ENCODE data around the gene ARID1B.

ARID1B gene

GRCh38 chr6:157203312-157203744 is 426.1 kb downstream of the ARID1B start:
- DNase-seq = no peak

DNA sequence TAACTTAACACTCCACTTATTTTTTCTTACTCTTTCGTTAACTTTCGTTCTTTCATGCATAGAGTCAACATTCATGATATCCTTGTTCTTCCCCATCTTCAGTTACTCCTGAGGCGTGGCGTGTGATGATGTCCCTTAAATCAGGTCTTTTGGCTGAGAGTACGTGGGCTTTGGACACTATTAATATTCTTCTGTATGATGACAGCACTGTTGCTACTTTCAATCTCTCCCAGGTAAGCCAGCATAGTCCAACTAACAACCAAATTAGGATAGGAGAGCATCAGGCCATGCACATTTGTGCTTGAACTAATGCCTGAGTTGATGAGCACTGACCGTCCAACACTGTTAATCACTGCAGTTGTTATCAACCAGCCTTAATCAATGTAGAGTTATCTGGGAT is 426.6 kb downstream of the ARID1B start:
- DNase-seq = no peak

- DNase-seq = no peak
These were observed 428.5 kb downstream of the ARID1B start for GRCh38 chr6:157205473-157206358.

GRCh38 chr6:157206359-157206815 is 429.2 kb downstream of the ARID1B start:
- DNase-seq = no peak

GRCh38 chr6:157207521-157208076 is 430.4 kb downstream of the ARID1B start:
- no peak for DNase-seq

DNA sequence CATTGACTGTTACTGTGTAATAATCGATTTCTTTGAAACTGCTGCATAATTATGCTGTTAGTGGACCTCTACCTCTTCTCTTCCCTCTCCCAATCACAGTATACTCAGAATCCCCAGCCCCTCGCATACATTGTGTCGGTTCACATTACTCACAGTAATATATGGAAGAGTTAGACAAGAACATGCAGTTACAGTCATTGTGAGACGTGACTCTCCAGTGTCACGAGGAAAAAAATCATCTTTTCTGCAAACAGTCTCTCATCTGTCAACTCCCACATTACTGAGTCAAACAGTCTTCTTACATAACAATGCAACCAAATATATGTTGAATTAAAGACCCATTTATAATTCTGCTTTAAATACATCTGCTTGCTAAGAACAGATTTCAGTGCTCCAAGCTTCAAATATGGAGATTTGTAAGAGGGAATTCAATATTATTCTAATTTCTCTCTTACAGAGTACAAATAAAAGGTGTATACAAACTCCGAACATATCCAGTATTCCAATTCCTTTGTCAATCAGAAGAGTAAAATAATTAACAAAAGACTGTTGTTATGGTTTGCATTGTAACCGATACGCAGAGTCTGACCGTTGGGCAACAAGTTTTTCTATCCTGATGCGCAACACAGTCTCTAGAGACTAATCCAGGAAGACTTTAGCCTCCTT is 432.8 kb downstream of the ARID1B start:
- no peak for DNase-seq

GRCh38 chr6:157210954-157211353 is 433.8 kb downstream of the ARID1B start:
- DNase-seq = no peak

DNA sequence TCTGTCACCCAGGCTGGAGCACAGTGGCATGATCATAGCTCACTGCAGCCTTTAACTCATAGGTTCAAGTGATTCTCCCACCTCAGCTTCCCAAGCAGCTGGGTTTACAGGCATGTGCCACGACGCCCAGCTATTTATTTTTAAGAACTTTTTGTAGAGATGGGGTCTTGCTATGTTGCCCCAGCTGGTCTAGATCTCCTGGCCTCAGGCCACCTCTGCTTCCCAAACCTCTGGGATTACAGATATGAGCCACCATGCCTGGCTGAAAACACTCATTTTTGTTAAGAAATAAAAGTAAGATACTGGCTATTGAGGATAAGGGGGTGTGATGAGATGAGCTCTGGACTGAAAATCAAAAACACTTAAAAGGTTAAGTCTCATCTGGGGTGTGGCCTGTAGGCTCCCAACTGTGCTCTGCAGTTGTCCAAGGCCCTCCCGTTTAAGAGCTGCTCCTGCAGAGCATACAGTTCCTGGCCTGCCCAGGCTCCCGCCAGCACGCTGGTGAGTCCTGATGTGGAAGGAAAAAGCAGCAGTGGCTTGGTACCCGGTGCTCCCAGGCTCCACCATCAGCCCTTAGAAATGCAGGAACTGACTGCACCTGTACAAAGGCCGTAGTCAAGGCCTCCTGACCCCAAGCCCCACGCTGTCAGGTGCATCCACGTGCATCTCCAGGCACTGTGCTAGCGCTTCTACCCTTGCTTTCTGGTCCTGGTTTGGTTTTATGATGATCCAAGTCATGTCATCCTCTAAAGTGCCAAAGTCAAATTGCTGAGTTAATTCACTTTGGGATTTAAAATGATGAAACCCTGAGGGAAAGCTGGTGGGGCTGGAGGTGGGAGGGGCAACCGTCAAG is 434.7 kb downstream of the ARID1B start:
- no peak for DNase-seq

GRCh38 chr6:157213426-157213825 is 436.2 kb downstream of the ARID1B start:
- no peak for DNase-seq

DNA sequence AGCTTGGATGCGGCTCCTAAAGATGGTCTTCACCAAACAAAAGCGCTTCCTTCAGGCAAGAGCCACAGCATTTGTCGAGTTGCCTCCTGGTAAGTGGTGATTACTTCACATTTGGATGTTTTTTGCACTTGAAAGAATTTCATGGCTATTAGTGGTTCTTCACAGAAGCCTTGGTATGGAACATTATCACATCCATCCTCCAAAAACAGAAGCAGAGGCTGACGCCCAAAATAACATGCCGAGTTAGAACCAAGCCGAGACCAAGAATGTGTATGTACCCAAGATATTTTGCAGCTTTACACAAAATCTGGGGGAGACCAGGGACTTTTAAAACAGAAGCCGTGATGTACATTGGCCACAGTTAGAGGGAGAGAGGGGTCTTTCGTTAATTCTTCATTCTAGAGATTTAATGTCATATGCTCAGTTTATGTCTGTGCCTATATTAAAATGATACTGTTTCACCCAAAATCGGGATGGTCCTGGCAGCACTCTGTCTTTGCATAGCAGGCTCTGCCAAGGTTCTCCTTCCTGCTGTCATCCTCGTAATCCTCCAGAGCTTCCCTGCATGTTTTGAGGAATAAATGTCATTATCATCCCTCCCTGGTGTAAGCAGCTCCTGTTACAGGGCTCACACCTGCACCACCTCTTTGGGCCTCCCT is 436.9 kb downstream of the ARID1B start:
- DNase-seq = no peak

DNA sequence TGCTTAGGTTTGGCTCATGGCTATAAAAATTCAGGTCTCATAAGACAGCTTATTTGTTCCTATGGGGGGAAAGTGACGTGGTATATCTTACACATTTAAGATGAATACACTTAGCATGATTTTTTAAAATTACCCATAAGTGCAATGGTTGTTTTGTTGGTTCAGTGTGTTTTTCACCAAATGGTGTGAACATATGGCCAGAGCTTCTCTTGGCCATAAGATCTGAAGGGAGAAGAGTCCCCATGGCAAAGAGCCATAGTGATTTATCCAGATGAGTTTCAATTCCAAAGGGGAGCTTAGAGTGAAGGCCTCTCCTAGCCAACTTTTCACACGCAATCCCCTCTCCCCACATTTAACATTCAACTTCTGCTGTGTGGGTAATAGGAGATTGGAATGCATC is 438.5 kb downstream of the ARID1B start:
- no peak for DNase-seq

- DNase-seq = no peak
These were observed 439.4 kb downstream of the ARID1B start for GRCh38 chr6:157216570-157216969.

DNA sequence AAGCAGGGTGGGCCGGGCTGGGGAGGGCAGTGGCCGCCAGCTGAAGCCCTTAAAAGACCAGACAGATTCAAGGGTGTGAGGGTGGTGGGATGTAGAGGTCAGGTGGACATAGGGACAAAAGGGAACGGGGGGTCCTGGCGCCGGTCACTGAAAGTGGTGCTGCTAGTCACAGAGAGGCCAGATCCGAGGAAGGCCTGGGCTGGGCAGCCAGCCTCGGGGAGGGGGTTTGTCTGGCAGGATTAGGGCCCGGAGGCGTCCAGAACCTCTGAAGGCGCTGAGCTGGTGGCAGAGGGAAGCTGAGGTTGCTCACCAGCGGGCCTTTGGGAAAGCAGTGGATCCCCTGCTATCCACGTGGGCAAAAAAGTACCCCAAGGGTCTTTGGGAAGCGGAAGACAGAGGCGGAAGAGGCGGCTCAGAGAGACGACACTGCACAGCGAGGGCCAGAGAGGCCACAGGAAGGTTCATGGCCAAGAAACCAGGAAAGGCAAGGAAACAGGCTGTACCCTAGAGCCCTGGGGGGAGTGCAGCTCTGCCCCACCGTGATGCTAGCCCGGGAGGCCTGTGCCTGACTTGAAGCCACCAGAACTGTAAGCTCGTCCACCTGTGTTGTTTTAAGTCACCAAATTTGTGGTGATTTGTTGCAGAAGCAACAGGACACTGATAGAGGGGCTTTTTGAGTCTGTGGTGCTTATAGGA is 440.2 kb downstream of the ARID1B start:
- DNase-seq = no peak

DNA sequence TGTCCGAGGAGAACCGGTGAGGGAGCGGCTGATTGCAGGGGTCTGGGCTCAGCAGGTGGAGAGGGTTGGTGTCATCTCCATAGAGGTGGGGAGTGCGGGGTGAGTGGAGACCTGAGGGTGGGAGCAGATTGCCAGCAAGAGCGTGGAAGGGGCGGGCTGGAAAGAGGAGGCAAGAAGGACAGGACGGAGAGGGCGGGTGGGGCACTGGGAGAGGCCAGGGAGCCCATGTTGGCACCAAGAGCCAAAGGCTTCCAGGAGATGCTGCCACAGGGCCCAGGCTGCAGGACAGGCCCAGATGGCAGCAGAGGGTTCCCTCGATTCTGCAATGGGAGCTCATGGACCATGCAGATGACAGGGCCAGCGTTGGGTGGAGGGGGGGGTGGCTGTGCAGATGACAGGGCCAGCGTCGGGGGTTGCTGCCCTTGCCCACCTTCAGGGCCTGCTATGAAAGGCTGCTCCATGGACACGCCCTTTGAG is 440.8 kb downstream of the ARID1B start:
- no peak for DNase-seq

DNA sequence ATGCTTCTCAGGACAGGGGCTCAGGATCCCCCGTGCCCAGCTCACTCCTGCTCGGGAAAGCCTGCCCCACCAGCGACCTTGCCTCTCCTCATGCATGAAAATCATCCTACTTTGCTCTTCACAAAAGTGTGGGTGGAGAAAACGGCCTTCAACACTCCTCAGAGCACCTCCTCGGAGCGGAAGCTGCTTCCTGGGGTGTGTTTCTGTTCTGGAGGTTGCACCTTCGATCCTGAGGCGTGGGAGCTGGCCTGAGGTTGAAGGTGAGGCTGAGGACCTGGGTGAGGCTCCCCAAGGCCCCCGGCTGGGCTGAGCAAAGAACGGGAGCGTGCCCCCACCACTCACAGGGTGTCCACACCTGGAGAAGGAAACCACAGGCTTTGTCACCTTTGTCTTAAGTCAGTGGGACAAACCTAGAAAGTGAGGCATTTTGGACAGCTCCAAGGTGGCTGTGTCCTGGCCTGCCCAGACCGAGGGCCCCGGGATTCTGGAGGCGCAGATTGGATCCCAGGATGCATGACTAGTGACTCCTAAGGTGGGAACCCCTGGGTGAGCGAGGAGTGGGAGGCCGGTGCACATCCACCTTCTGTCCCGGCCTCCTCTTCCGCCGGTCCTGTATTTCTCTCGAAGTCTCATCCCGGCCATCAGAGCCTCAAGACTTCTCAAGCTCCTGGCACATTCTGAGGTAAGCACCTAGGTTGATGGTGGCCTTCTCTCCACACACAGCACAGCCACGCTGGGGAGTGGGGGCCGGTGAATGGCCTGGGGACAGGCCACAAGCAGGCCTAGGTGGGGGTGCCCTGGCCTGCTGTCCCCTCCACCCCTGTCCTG is 441.4 kb downstream of the ARID1B start:
- no peak for DNase-seq

DNA sequence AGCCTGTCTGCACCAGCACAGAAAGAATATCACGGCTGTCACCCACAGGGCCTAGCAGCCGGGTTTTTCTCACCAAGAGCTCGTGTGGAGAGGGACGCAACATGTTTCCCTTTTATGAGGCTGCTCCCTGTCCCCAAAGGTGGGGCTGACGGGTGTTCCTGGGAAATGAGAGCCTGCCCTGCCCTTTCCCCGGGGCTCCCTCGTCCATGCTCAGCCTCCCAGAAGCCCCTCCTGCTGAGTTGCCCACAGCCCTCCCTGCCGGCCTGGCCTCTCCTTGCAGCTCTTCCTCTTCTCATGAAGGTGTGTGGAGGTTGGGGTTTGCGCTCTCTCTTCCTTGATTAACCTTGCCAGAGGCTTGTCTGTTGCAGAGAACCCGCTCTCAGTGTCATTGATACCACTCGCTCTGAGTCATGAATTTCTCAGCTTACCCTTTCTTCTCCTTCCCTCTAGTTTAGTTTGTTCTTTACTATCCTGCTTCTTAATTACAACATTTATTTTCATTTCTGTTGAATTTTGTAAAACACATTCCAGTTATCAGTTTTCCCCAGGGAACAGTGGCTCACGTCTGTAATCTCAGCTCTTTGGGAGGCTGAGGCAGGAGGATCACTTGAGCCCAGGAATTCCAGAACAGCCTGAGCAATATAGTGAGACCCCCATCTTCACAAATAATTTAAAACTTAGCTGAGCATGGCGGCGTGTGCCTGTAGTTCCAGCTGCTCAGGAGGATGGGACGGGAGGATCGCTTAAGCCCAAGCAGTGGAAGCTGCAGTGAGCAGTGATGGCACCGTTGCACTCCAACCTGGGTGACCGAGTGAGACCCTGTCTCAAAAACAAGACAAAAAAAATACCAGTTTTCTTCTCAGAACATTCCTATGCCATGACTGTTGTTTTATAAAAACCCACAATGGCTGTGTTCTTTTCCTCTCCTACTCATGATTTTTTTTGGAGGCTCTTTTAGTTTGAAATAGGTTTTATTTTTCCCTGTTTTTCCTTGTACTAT is 442.3 kb downstream of the ARID1B start:
- no peak for DNase-seq

DNA sequence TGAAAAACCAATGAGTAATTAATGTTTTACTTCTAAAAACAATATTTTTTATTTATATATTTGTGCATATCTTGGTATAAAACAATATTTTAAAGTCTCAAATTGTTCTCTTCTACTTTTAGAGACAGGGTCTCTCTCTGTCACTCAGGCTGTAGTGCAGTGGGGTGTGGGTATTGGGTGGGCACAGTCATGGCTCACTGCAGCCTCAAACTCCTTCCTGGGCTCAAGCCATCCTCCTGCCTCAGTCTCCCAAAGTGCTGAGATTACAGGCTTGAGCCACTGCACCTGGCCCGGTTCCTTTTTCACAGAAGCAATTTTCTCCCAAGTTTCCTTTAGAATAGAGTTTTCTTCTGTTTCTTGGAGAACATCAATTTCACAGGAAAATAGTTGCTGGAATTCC is 443.3 kb downstream of the ARID1B start:
- no peak for DNase-seq

DNA sequence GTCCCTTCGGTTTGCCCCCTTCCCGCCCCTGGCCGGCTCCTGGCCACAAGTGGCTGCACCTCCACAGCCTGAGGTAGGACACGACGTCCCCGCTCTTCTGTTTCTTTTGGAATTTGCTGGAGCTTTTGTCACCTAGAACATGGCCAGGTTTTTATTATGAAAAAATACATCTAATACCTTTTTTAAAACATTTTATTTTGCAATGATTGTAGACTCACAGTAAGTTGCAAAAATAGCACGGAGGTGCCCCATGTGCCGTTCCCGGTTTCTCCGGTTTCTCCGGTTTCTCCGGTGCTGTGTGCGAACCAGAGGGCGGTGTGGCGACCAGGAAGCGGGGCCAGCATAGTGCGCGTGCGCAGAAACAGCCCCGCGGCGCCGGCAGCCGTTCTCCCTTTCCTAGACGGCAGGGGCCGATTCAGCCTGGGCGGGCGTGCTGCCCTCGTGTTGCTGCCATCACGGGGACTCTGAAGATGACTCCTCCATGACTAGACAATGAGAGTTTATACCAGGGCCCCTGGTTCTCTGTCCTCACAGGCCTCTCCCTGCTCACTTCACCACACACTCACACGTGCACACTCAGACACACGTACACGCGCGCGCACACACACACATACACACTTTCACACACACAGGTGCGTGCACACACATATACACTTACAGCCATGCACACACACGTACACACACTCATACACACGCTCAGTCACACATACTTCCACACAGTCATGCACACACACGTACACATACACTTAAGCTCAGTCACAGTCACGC is 444.1 kb downstream of the ARID1B start:
- peak; percentile 76 for DNase-seq

- DNase-seq = no peak
These were observed 444.6 kb downstream of the ARID1B start for GRCh38 chr6:157221817-157222175.

Data from T-helper 9 cell (primary cell).